ENCODE measurements around the gene CEP97. TPM values are rescaled to one million over a fixed set of nuclear protein-coding genes. Genes with fewer than 3 reads are reported as not detected.
A peak's percentile ranks its signal among the peaks of the same experiment; 100 is the strongest.
"Not testable (repeated sequence)": the region's sequence is repeated elsewhere in the genome, so short reads cannot be mapped to it uniquely, and the experiment has no call there.

The CEP97 gene
- total and polyA plus RNA-seq, 9 of the 15 experiments (the other 6 are each of a cell fraction or from before 2014, with no cell fraction given), result 2.0 to 10.1 (median 4.3) TPM

DNA sequence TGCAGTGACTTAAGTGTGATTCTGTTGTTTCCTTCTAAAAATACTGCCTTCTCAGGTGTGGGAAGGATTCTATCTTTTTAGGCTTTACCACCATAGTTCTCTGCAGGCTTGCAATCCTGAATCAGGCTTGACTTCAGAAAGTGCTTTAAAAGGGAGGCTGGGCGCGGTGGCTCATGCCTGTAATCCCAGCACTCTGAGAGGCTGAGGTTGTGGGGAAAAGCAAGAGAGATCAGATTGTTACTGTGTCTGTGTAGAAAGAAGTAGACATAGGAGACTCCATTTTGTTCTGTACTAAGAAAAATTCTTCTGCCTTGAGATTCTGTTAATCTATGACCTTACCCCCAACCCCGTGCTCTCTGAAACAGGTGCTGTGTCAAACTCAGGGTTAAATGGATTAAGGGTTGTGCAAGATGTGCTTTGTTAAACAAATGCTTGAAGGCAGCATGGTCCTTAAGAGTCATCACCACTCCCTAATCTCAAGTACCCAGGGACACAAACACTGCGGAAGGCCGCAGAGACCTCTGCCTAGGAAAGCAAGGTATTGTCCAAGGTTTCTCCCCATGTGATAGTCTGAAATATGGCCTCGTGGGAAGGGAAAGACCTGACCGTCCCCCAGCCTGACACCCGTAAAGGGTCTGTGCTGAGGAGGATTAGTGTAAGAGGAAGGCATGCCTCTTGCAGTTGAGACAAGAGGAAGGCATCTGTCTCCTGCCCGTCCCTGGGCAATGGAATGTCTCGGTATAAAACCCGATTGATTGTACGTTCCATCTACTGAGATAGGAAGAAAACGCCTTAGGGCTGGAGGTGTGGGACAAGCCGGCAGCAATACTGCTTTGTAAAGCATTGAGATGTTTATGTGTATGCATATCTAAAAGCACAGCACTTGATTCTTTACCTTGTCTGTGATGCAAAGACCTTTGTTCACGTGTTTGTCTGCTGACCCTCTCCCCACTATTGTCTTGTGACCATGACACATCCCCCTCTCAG, 32.4 kb upstream of the CEP97 start (continued):
- TF ChIP-seq, protein P1, sequence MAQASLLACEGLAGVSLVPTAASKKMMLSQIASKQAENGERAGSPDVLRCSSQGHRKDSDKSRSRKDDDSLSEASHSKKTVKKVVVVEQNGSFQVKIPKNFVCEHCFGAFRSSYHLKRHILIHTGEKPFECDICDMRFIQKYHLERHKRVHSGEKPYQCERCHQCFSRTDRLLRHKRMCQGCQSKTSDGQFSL (CRISPR knock-in tag; IDR thresholded peaks at IDR 0.05), result not testable (repeated sequence)
- TF ChIP-seq, protein P1 (tag; IDR thresholded peaks at IDR 0.05), result 0 out of 4 replicates have a peak, but pooled peaks of 1 of the 2 experiments have one; percentile 51
- TF ChIP-seq PTRF (tag; IDR thresholded peaks at IDR 0.05), result peak; percentile 80

GRCh38 chr3:101693540-101693939, 30.9 kb upstream of the CEP97 start:
- POLR2A ChIA-PET; H4K20me1 ChIP-seq (replicated peaks; ENCODE audit: control insufficient read depth, insufficient read depth, low read length); in situ Hi-C loops (cut with MboI); H3K4me3 ChIP-seq; H3K9ac ChIP-seq (ENCODE audit: insufficient read depth in 1 of 2, low read depth in 2 of 2, low read length in 2 of 2); H3K9me3 ChIP-seq (replicated peaks; ENCODE audit: control insufficient read depth, insufficient read depth, low read depth, low read length); intact Hi-C loops (cut with micrococcal nuclease); BruUV-seq (replicated peaks); H3K4me1 ChIP-seq (replicated peaks in 1 of 2; ENCODE audit: control insufficient read depth in 2 of 2, insufficient read depth in 2 of 2, low read length in 2 of 2); H3K36me3 ChIP-seq (ENCODE audit: control insufficient read depth, insufficient read depth, low read length); H3K79me2 ChIP-seq (ENCODE audit: control insufficient read depth, insufficient read depth, low read length); H3K27me3 ChIP-seq (ENCODE audit: control insufficient read depth in 2 of 2, insufficient read depth in 2 of 2, low read length in 2 of 2); H3K9me1 ChIP-seq (ENCODE audit: control insufficient read depth, insufficient read depth, low read length): not testable (repeated sequence)
- DNase-seq (ENCODE audit: extremely low read depth in 1 of 4, low spot score in 3 of 4), result peak; percentile 17 to 82 (median 34)
- Histone ChIP-seq H3K27ac (ENCODE audit: extremely low read depth, low read depth, low read length) (0 out of 3 replicates have a peak overlapping the region, but pooled peaks have one; percentile 21), H3K4me2 (ENCODE audit: insufficient read depth, low read length) (peak overlapping the region; percentile 25; the same call in 1 of the 2 replicates), H2AFZ (ENCODE audit: low read depth, low read length) (peak overlapping the region; percentile 80)
- peak; percentile 96 for ATAC-seq
- WGBS (ENCODE audit: insufficient coverage, low coverage, missing lambda C conversion rate), result 5% methylated on average over 8 of the region's 13 CpGs
- CTCF ChIA-PET (ENCODE audit: low intra/inter-chr PET ratio), result interaction anchor here (0.6 kb wide), 1 partner anchor 1275 kb away, joined by 3 read pairs; no protein-coding TSS in a partner anchor
- peak; percentile 82 for FAIRE-seq
- TF ChIP-seq TCF3 (CRISPR knock-in tag; IDR thresholded peaks at IDR 0.05), result peak; percentile 34; the same call in 1 of the 2 replicates
- TF ChIP-seq, protein P2, sequence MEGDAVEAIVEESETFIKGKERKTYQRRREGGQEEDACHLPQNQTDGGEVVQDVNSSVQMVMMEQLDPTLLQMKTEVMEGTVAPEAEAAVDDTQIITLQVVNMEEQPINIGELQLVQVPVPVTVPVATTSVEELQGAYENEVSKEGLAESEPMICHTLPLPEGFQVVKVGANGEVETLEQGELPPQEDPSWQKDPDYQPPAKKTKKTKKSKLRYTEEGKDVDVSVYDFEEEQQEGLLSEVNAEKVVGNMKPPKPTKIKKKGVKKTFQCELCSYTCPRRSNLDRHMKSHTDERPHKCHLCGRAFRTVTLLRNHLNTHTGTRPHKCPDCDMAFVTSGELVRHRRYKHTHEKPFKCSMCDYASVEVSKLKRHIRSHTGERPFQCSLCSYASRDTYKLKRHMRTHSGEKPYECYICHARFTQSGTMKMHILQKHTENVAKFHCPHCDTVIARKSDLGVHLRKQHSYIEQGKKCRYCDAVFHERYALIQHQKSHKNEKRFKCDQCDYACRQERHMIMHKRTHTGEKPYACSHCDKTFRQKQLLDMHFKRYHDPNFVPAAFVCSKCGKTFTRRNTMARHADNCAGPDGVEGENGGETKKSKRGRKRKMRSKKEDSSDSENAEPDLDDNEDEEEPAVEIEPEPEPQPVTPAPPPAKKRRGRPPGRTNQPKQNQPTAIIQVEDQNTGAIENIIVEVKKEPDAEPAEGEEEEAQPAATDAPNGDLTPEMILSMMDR (IDR thresholded peaks at IDR 0.05 in 2 of 3, conservative IDR thresholded peaks at IDR 0.05 in 1 of 3; ENCODE audit: insufficient read depth in 2 of 3, low read depth in 1 of 3, low read length in 3 of 3), result peak; percentile 60 to 74 (median 69)
- TF ChIP-seq STAG1 (CRISPR knock-in tag; IDR thresholded peaks at IDR 0.05; ENCODE audit: borderline replicate concordance), result peak; percentile 55; the same call in 1 of the 2 replicates
- TF ChIP-seq KLF16 (IDR thresholded peaks at IDR 0.05), result 0 out of 2 replicates have a peak, but pooled peaks have one; percentile 35
- TF ChIP-seq CBFA2T2 (conservative IDR thresholded peaks at IDR 0.05), result peak; percentile 23; the same call in 1 of the 2 replicates

All from K562 (cell line).